HepG2 (cell line): ENCODE data around the gene RERE. TPM values are rescaled to one million over a fixed set of nuclear protein-coding genes. Genes with fewer than 3 reads are reported as not detected.

ENCODE experiments used
- BCL3 ChIP-seq: sonication (generic); formaldehyde crosslinking; IDR thresholded peaks from 2 replicates; pipeline ENCODE4 v1.5.1; 2020; ENCODE audit warnings: mild to moderate bottlenecking, missing genetic modification reagents, moderate library complexity
- CBX2 ChIP-seq, 2 experiments: fragments of 200-600 bp in 1 of 2; sonication (generic); formaldehyde crosslinking in 1 of 2; IDR thresholded peaks; 2 replicates each; pipeline versions ENCODE4 v1.7.0 to v1.8.1; 2018 to 2022; ENCODE audit warnings: low read depth in 2 of 2, low read length in 1 of 2, mild to moderate bottlenecking in 1 of 2, missing genetic modification reagents in 1 of 2
- CEBPB ChIP-seq: IDR thresholded peaks from 2 replicates; pipeline ENCODE4 v1.6.1; 2011; ENCODE audit warnings: low read depth, low read length, improper control_type of control experiment, borderline replicate concordance
- CENPX ChIP-seq: sonication (generic); formaldehyde crosslinking; IDR thresholded peaks from 2 replicates; pipeline ENCODE4 v1.9.0; 2021; ENCODE audit warnings: mild to moderate bottlenecking, missing genetic modification reagents, moderate library complexity
- DRAP1 ChIP-seq: IDR thresholded peaks from 2 replicates; pipeline ENCODE4 v1.6.1; 2016; ENCODE audit warnings: missing genetic modification reagents, missing compliant biosample characterization
- FLYWCH1 ChIP-seq: sonication (generic); formaldehyde crosslinking; IDR thresholded peaks from 2 replicates; pipeline ENCODE4 v1.8.1; 2023; ENCODE audit warnings: mild to moderate bottlenecking, missing genetic modification reagents
- GABPA ChIP-seq, 2 experiments: IDR thresholded peaks; 2 replicates each; pipeline ENCODE4 v1.6.1; 2011 to 2016; ENCODE audit warnings: low read depth in 2 of 2, low read length in 1 of 2, missing biosample characterization in 1 of 2, missing genetic modification characterization in 1 of 2
- HHEX ChIP-seq: IDR thresholded peaks from 2 replicates; pipeline ENCODE4 v1.6.1; 2016; ENCODE audit warnings: control low read depth
- HOXA3 ChIP-seq: sonication (generic); formaldehyde crosslinking; IDR thresholded peaks from 2 replicates; pipeline ENCODE4 v1.5.0; 2020; ENCODE audit warnings: missing genetic modification reagents
- MYPOP ChIP-seq: sonication (generic); formaldehyde crosslinking; IDR thresholded peaks from 2 replicates; pipeline ENCODE4 v1.8.1; 2023; ENCODE audit warnings: mild to moderate bottlenecking, moderate library complexity, missing genetic modification reagents
- NFKBIZ ChIP-seq: IDR thresholded peaks from 2 replicates; pipeline ENCODE4 v1.6.1; 2018; ENCODE audit warnings: missing genetic modification reagents, missing compliant biosample characterization
- PHF8 ChIP-seq: sonication (generic); formaldehyde crosslinking; IDR thresholded peaks from 2 replicates; pipeline ENCODE4 v1.5.0; 2020; ENCODE audit warnings: missing genetic modification reagents
- POLR2A ChIP-seq, 2 experiments: IDR thresholded peaks; 2 replicates each; pipeline ENCODE4 v1.6.1; 2011; ENCODE audit warnings: low read depth in 2 of 2, low read length in 2 of 2, mild to moderate bottlenecking in 1 of 2, moderate library complexity in 1 of 2; ENCODE audit not compliant: insufficient read depth in 1 of 2
- SIN3A ChIP-seq: IDR thresholded peaks from 2 replicates; pipeline ENCODE4 v1.6.1; 2011; ENCODE audit warnings: low read depth, mild to moderate bottlenecking, control low read depth, low read length, borderline replicate concordance
- SNAI1 ChIP-seq: sonication (generic); formaldehyde crosslinking; IDR thresholded peaks from 2 replicates; pipeline ENCODE4 v1.5.0; 2020; ENCODE audit warnings: mild to moderate bottlenecking, missing genetic modification reagents, borderline replicate concordance
- USF2 ChIP-seq, 2 experiments: sonication (generic) in 1 of 2; formaldehyde crosslinking in 1 of 2; IDR thresholded peaks; 2 replicates each; pipeline versions ENCODE4 v1.5.1 to v1.6.1; 2011 to 2020; ENCODE audit warnings: borderline replicate concordance in 1 of 2, low read depth in 1 of 2, low read length in 1 of 2, mild to moderate bottlenecking in 1 of 2, missing genetic modification reagents in 1 of 2, moderate library complexity in 1 of 2
- ZNF329 ChIP-seq: sonication (generic); formaldehyde crosslinking; IDR thresholded peaks from 2 replicates; pipeline ENCODE4 v1.9.0; 2021; ENCODE audit warnings: low read depth, mild to moderate bottlenecking, missing genetic modification reagents
- ZNF782 ChIP-seq: sonication (generic); formaldehyde crosslinking; IDR thresholded peaks from 2 replicates; pipeline ENCODE4 v1.4.0; 2020; ENCODE audit warnings: missing genetic modification reagents, mild to moderate bottlenecking, borderline replicate concordance
- polyA plus RNA-seq, 8 experiments: library from polyadenylated mRNA; depleted of rRNA in 3 of 8; stranded (reverse) in 7 of 8; unstranded in 1 of 8; fragments of >200 nt; fragmentation: Illumina TruSeq in 4 of 8; extraction: Trizol in 4 of 8; gene quantifications; 2 replicates each; pipeline versions ENCODE4 v1.2.1 to v1.2.3, GENCODE V29; 2011 to 2016; ENCODE audit warnings: low read depth in 4 of 8, missing spikeins in 1 of 8, mixed read lengths in 1 of 8; ENCODE audit not compliant: insufficient read depth in 1 of 8
- total RNA-seq, 5 experiments: library from RNA; depleted of rRNA; stranded (reverse); fragments of >200 nt; fragmentation: Illumina TruSeq; extraction: Trizol; gene quantifications; 2 replicates each; pipeline ENCODE4 v1.2.3, GENCODE V29; 2016; ENCODE audit warnings: low read depth in 1 of 5
- TF ChIP-seq, protein P1 (sequence below): IDR thresholded peaks from 2 replicates; pipeline ENCODE4 v1.6.1; 2016; ENCODE audit warnings: mild to moderate bottlenecking

Gene RERE
- total and polyA plus RNA-seq, 2 of the 13 experiments (the other 11 are each of a cell fraction or from before 2014, with no cell fraction given), result 18.3 to 21.9 TPM

- TF ChIP-seq CEBPB (no peak), USF2 (IDR thresholded peaks at IDR 0.05; ENCODE audit: low read depth, low read length) (no peak), USF2 (CRISPR knock-in tag; IDR thresholded peaks at IDR 0.05; ENCODE audit: borderline replicate concordance) (no peak), PHF8 (CRISPR knock-in tag) (peak; percentile 68), GABPA (IDR thresholded peaks at IDR 0.05; ENCODE audit: low read depth, low read length) (no peak), GABPA (CRISPR knock-in tag; IDR thresholded peaks at IDR 0.05; ENCODE audit: low read depth) (no peak), HOXA3 (CRISPR knock-in tag) (peak; percentile 71; the same call in 1 of the 2 replicates), POLR2A (IDR thresholded peaks at IDR 0.05; ENCODE audit: insufficient read depth in 1 of 2, low read depth in 2 of 2, low read length in 2 of 2) (peak; percentile 80 to 94), BCL3 (CRISPR knock-in tag) (no peak), DRAP1 (CRISPR knock-in tag) (peak; percentile 58), MYPOP (CRISPR knock-in tag) (no peak), CBX2 (IDR thresholded peaks at IDR 0.05; ENCODE audit: low read depth, low read length) (no peak), CBX2 (CRISPR knock-in tag; IDR thresholded peaks at IDR 0.05; ENCODE audit: low read depth) (no peak), SNAI1 (CRISPR knock-in tag) (no peak), HHEX (no peak), ZNF329 (CRISPR knock-in tag) (no peak), SIN3A (peak; percentile 75; the same call in 1 of the 2 replicates), FLYWCH1 (CRISPR knock-in tag) (no peak), CENPX (CRISPR knock-in tag) (no peak), ZNF782 (CRISPR knock-in tag) (no peak), NFKBIZ (CRISPR knock-in tag) (no peak)
- TF ChIP-seq, protein P1, sequence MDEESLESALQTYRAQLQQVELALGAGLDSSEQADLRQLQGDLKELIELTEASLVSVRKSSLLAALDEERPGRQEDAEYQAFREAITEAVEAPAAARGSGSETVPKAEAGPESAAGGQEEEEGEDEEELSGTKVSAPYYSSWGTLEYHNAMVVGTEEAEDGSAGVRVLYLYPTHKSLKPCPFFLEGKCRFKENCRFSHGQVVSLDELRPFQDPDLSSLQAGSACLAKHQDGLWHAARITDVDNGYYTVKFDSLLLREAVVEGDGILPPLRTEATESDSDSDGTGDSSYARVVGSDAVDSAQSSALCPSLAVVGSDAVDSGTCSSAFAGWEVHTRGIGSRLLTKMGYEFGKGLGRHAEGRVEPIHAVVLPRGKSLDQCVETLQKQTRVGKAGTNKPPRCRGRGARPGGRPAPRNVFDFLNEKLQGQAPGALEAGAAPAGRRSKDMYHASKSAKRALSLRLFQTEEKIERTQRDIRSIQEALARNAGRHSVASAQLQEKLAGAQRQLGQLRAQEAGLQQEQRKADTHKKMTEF (CRISPR knock-in tag), result peak; percentile 67; the same call in 1 of the 2 replicates
Observed at GRCh38 chr1:8817412-8818324, at the start of gene RERE (continued).
